Transverse colon (tissue), 4 donors: ENCODE results near the gene UBE2E1.

Source experiments
- EP300 ChIP-seq: sonication (generic); formaldehyde crosslinking; IDR thresholded peaks from one replicate; pipeline ENCODE4 v1.6.1; 2017; ENCODE audit warnings: antibody characterized with exemption, low read depth
- POLR2AphosphoS5 ChIP-seq, 3 donors: sonication (generic); formaldehyde crosslinking; IDR thresholded peaks; one replicate each; pipeline ENCODE4 v1.6.1; 2016; ENCODE audit warnings: antibody characterized with exemption in 3 of 3
- TF ChIP-seq, protein P1 (sequence below), 5 experiments: fragments of 200-600 bp in 3 of 5; fragments of 450-650 bp in 2 of 5; sonication (generic) in 3 of 5; IDR thresholded peaks; 1 replicate in 2 of 5; 2 replicates in 3 of 5; pipeline ENCODE4 v1.5.1; 2016 to 2017; ENCODE audit warnings: antibody characterized with exemption in 5 of 5, inconsistent platforms in 3 of 5, mild to moderate bottlenecking in 2 of 5, moderate library complexity in 1 of 5

DNA sequence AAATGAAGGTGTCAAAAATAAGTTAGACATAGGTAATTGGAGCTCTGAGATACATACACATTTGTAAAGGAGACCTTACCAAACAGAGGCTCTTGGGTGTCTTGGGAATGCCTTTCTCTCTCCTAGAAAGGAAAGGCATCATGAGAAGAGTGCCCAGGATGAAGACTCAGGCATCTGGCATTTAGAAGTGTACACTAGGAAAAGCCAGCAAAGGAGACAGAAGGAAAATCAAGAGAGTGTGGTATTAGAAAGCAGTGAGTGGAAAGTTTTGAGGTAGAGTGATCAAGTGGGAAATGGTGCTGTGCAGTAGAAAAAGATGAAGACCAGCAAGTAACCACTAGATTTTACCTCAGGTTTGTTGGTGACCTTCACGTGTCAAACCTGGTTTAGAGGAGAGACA, 16.1 kb downstream of the UBE2E1 start:
- TF ChIP-seq EP300 (no peak), POLR2AphosphoS5 (IDR thresholded peaks at IDR 0.05) (no peak)
- TF ChIP-seq, protein P1, sequence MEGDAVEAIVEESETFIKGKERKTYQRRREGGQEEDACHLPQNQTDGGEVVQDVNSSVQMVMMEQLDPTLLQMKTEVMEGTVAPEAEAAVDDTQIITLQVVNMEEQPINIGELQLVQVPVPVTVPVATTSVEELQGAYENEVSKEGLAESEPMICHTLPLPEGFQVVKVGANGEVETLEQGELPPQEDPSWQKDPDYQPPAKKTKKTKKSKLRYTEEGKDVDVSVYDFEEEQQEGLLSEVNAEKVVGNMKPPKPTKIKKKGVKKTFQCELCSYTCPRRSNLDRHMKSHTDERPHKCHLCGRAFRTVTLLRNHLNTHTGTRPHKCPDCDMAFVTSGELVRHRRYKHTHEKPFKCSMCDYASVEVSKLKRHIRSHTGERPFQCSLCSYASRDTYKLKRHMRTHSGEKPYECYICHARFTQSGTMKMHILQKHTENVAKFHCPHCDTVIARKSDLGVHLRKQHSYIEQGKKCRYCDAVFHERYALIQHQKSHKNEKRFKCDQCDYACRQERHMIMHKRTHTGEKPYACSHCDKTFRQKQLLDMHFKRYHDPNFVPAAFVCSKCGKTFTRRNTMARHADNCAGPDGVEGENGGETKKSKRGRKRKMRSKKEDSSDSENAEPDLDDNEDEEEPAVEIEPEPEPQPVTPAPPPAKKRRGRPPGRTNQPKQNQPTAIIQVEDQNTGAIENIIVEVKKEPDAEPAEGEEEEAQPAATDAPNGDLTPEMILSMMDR (IDR thresholded peaks at IDR 0.05), result no peak
